H1 (cell line): ENCODE data around the gene ZSCAN21. TPM values are rescaled to one million over a fixed set of nuclear protein-coding genes. Genes with fewer than 3 reads are reported as not detected.

ENCODE experiments used
- CTCF ChIA-PET: fragments of 300-600 bp; sonication (Branson Sonifier 250); formaldehyde crosslinking; loops from one replicate; lab custom pipeline; 2021; ENCODE audit not compliant: partially characterized antibody; lab: Charles Lee
- POLR2A ChIA-PET: fragments of 300-600 bp; sonication (Branson Sonifier 250); formaldehyde crosslinking; loops from one replicate; lab custom pipeline; 2021; ENCODE audit warnings: inconsistent platforms; ENCODE audit not compliant: partially characterized antibody; lab: Charles Lee
- DNase-seq, 2 experiments: peaks; one replicate each; pipeline versions ENCODE4 v3.0.0 to v3.0.0-alpha.2; 2010 to 2022; ENCODE audit warnings: low spot score in 2 of 2, low read depth in 1 of 2, mixed read lengths in 1 of 2
- FAIRE-seq: peaks from 2 replicates; lab custom pipeline; 2011; peaks lifted over from hg19 to GRCh38; lab: Jason Lieb, UNC
- H2AFZ ChIP-seq: 2 replicates; pipeline ENCODE4 v1.8.1; 2012; ENCODE audit warnings: low read length, inconsistent platforms
- H2AK5ac ChIP-seq: 2 replicates; pipeline ENCODE4 v1.6.1; 2013; ENCODE audit warnings: low read depth, low read length
- H2BK120ac ChIP-seq: replicated peaks from 2 replicates; pipeline ENCODE3; 2013; ENCODE audit warnings: low read depth, low read length, inconsistent platforms
- H2BK12ac ChIP-seq: 2 replicates; pipeline ENCODE4 v1.6.1; 2013; ENCODE audit warnings: low read depth, low read length
- H2BK15ac ChIP-seq: 2 replicates; pipeline ENCODE4 v1.6.1; 2013; ENCODE audit warnings: low read length
- H2BK20ac ChIP-seq: 2 replicates; pipeline ENCODE4 v1.6.1; 2013; ENCODE audit warnings: low read length
- H2BK5ac ChIP-seq: 2 replicates; pipeline ENCODE4 v1.6.1; 2013; ENCODE audit warnings: low read depth, low read length
- H3K14ac ChIP-seq: 2 replicates; pipeline ENCODE4 v1.6.1; 2013; ENCODE audit warnings: inconsistent platforms; ENCODE audit not compliant: insufficient read length
- H3K18ac ChIP-seq: 2 replicates; pipeline ENCODE4 v1.6.1; 2013; ENCODE audit warnings: low read length; ENCODE audit errors: extremely low read depth
- H3K23ac ChIP-seq: 2 replicates; pipeline ENCODE4 v1.6.1; 2013; ENCODE audit warnings: inconsistent platforms; ENCODE audit not compliant: insufficient read length
- H3K23me2 ChIP-seq: 2 replicates; pipeline ENCODE4 v1.6.1; 2013; ENCODE audit warnings: low read depth, low read length
- H3K27ac ChIP-seq: 2 replicates; pipeline ENCODE4 v1.6.1; 2011; ENCODE audit warnings: low read depth, low read length, inconsistent platforms
- H3K27me3 ChIP-seq, 4 experiments: replicated peaks in 1 of 4; 1 replicate in 1 of 4; 2 replicates in 3 of 4; pipeline versions ENCODE4 v1.6.1 to v1.8.1; 2011 to 2013; ENCODE audit warnings: low read length in 3 of 4, mild to moderate bottlenecking in 3 of 4, inconsistent platforms in 2 of 4, mixed read lengths in 2 of 4, moderate library complexity in 1 of 4; ENCODE audit not compliant: control insufficient read depth in 3 of 4, insufficient read depth in 3 of 4; ENCODE audit errors: extremely low read depth in 1 of 4
- H3K36me3 ChIP-seq, 4 experiments: 2 replicates each; pipeline versions ENCODE4 v1.6.1 to v1.8.1; 2011 to 2013; ENCODE audit warnings: mild to moderate bottlenecking in 4 of 4, low read length in 3 of 4, moderate library complexity in 2 of 4, control low read depth in 1 of 4, inconsistent platforms in 1 of 4; ENCODE audit not compliant: insufficient read depth in 4 of 4, control insufficient read depth in 2 of 4
- H3K4ac ChIP-seq: replicated peaks from 2 replicates; pipeline ENCODE3; 2013; ENCODE audit warnings: low read length, low read depth, mixed read lengths, inconsistent platforms; ENCODE audit not compliant: insufficient read length
- H3K4me1 ChIP-seq, 4 experiments: replicated peaks in 1 of 4; 1 replicate in 1 of 4; 2 replicates in 3 of 4; pipeline versions ENCODE4 v1.6.1 to v1.8.1; 2011 to 2013; ENCODE audit warnings: low read length in 3 of 4, inconsistent platforms in 2 of 4, mixed read lengths in 1 of 4; ENCODE audit not compliant: insufficient read depth in 4 of 4, control insufficient read depth in 3 of 4
- H3K4me2 ChIP-seq, 2 experiments: 2 replicates each; pipeline versions ENCODE4 v1.6.1 to v1.8.1; 2011 to 2013; ENCODE audit warnings: low read depth in 2 of 2, low read length in 2 of 2, control low read depth in 1 of 2, inconsistent platforms in 1 of 2, mild to moderate bottlenecking in 1 of 2; ENCODE audit not compliant: insufficient read depth in 1 of 2
- H3K4me3 ChIP-seq, 4 experiments: fragments of 200-600, 300-600 bp in 1 of 4; sonication (generic), shearing (Covaris generic), sonication (Bioruptor Twin) in 1 of 4; 2 replicates each; pipeline versions ENCODE4 v1.5.1 to v1.8.1; 2011 to 2016; ENCODE audit warnings: low read length in 4 of 4, low read depth in 3 of 4, control low read depth in 2 of 4, inconsistent platforms in 2 of 4, mild to moderate bottlenecking in 2 of 4, mixed read lengths in 1 of 4, moderate library complexity in 1 of 4; ENCODE audit not compliant: insufficient read depth in 2 of 4; ENCODE audit errors: extremely low read depth in 1 of 4
- H3K56ac ChIP-seq: replicated peaks from 2 replicates; pipeline ENCODE3; 2013; ENCODE audit warnings: low read depth, mild to moderate bottlenecking, mixed read lengths, low read length, inconsistent platforms; ENCODE audit not compliant: insufficient read length
- H3K79me1 ChIP-seq: 2 replicates; pipeline ENCODE4 v1.6.1; 2013; ENCODE audit warnings: low read depth, low read length, control low read depth
- H3K79me2 ChIP-seq, 2 experiments: 2 replicates each; pipeline versions ENCODE4 v1.6.1 to v1.8.1; 2012 to 2013; ENCODE audit warnings: low read length in 2 of 2, mild to moderate bottlenecking in 2 of 2, inconsistent platforms in 1 of 2; ENCODE audit not compliant: insufficient read depth in 2 of 2, control insufficient read depth in 1 of 2
- H3K9ac ChIP-seq, 4 experiments: replicated peaks in 1 of 4; 1 replicate in 1 of 4; 2 replicates in 3 of 4; pipeline versions ENCODE4 v1.6.1 to v1.8.1; 2011 to 2013; ENCODE audit warnings: low read depth in 3 of 4, low read length in 3 of 4, control low read depth in 2 of 4, mild to moderate bottlenecking in 2 of 4, moderate library complexity in 2 of 4, inconsistent platforms in 1 of 4; ENCODE audit errors: extremely low read depth in 1 of 4
- H3K9me3 ChIP-seq, 2 experiments: 2 replicates each; pipeline versions ENCODE4 v1.6.1 to v1.8.1; 2012 to 2013; ENCODE audit warnings: mild to moderate bottlenecking in 2 of 2, moderate library complexity in 2 of 2, control low read depth in 1 of 2, inconsistent platforms in 1 of 2, low read depth in 1 of 2, low read length in 1 of 2, mixed read lengths in 1 of 2; ENCODE audit not compliant: insufficient read depth in 2 of 2
- H4K20me1 ChIP-seq, 2 experiments: replicated peaks in 1 of 2; 2 replicates each; pipeline versions ENCODE3 to v1.8.1; 2011 to 2013; ENCODE audit warnings: inconsistent platforms in 2 of 2, low read length in 2 of 2, mild to moderate bottlenecking in 1 of 2; ENCODE audit not compliant: insufficient read depth in 2 of 2, control insufficient read depth in 1 of 2
- H4K5ac ChIP-seq: 2 replicates; pipeline ENCODE4 v1.6.1; 2013; ENCODE audit warnings: low read length, low read depth, mixed read lengths, inconsistent platforms; ENCODE audit not compliant: insufficient read length
- H4K8ac ChIP-seq: 2 replicates; pipeline ENCODE4 v1.8.0; 2013; ENCODE audit warnings: mild to moderate bottlenecking, moderate library complexity, low read length, inconsistent platforms; ENCODE audit not compliant: insufficient read depth; ENCODE audit errors: extremely low read depth
- H4K91ac ChIP-seq: replicated peaks from 2 replicates; pipeline ENCODE3; 2013; ENCODE audit warnings: low read length, mixed read lengths, inconsistent platforms; ENCODE audit not compliant: insufficient read length
- BRCA1 ChIP-seq: IDR thresholded peaks from 2 replicates; pipeline ENCODE4 v1.6.1; 2012; ENCODE audit warnings: low read depth, low read length, improper control_type of control experiment
- HDAC2 ChIP-seq, 2 experiments: fragments of 300-600 bp in 1 of 2; sonication (generic) in 1 of 2; IDR thresholded peaks; 2 replicates each; pipeline ENCODE4 v1.6.1; 2011 to 2012; ENCODE audit warnings: low read depth in 2 of 2, low read length in 2 of 2, mild to moderate bottlenecking in 2 of 2, moderate library complexity in 2 of 2, borderline replicate concordance in 1 of 2, inconsistent platforms in 1 of 2
- JUND ChIP-seq: IDR thresholded peaks from 2 replicates; pipeline ENCODE4 v1.6.1; 2011; ENCODE audit warnings: mild to moderate bottlenecking, improper control_type of control experiment, low read length
- POLR2AphosphoS5 ChIP-seq: IDR thresholded peaks from 2 replicates; pipeline ENCODE4 v1.6.1; 2011; ENCODE audit warnings: low read depth, low read length
- SIN3A ChIP-seq, 2 experiments: IDR thresholded peaks in 1 of 2; conservative IDR thresholded peaks in 1 of 2; 2 replicates each; pipeline ENCODE4 v1.6.1; 2011 to 2012; ENCODE audit warnings: low read length in 2 of 2, improper control_type of control experiment in 1 of 2, low read depth in 1 of 2, mild to moderate bottlenecking in 1 of 2
- SP1 ChIP-seq: IDR thresholded peaks from 2 replicates; pipeline ENCODE4 v1.6.1; 2011; ENCODE audit warnings: low read depth, low read length
- WGBS, 2 experiments: shearing (Covaris generic) in 1 of 2; methylation state at CpG; one replicate each; pipeline versions ENCODE4 v1.1.6 to v1.1.7; 2013 to 2015; ENCODE audit warnings: low lambda C conversion rate in 2 of 2, mixed read lengths in 2 of 2, inconsistent platforms in 1 of 2, low coverage in 1 of 2, missing lambda C conversion rate in 1 of 2; ENCODE audit not compliant: insufficient replicate concordance in 2 of 2, insufficient coverage in 1 of 2, insufficient read length in 1 of 2; ENCODE audit errors: extremely low coverage in 1 of 2, missing lambda C conversion rate in 1 of 2; 5-methylcytosine and 5-hydroxymethylcytosine counted together
- long read RNA-seq, 2 experiments: library from RNA in 1 of 2; library from capped mRNA in 1 of 2; stranded (forward); transcript quantifications; one replicate each; pipeline ENCODE4 v2.0.0, GENCODE V29; 2021; ENCODE audit warnings: inconsistent platforms in 1 of 2
- polyA minus RNA-seq, 3 experiments: library from RNA; depleted of rRNA, polyadenylated mRNA; stranded (reverse); fragments of >200 nt; gene quantifications; 1 replicate in 2 of 3; 2 replicates in 1 of 3; pipeline ENCODE4 v1.2.3, GENCODE V29; 2011
- polyA plus RNA-seq, 7 experiments: library from polyadenylated mRNA; depleted of rRNA in 3 of 7; stranded (reverse) in 5 of 7; unstranded in 2 of 7; fragments of >200 nt in 5 of 7; fragments of 200-250 nt in 2 of 7; gene quantifications; 1 replicate in 5 of 7; 2 replicates in 1 of 7; 4 replicates in 1 of 7; pipeline versions ENCODE4 v1.2.1 to v1.2.3, GENCODE V29; 2011 to 2013; ENCODE audit warnings: missing spikeins in 2 of 7, mixed read lengths in 2 of 7
- total RNA-seq: library from RNA; stranded (reverse); fragmentation: NEBNext Ultra II Directional; extraction: Animal tissue kit (Norgen Biotek cat#: 25700); gene quantifications from 2 replicates; pipeline ENCODE4 v1.2.1, GENCODE V29; 2021

ZSCAN21 gene
- total RNA-seq: 25.4 and 26.1 TPM in 2 replicates
- polyA plus RNA-seq (2011; rRNA removed): 12.7 and 15.4 TPM in 2 replicates
- polyA plus RNA-seq (2011; cell fraction: cytosol; rRNA removed): 21.4 TPM
- polyA plus RNA-seq (2011; cell fraction: nucleus; rRNA removed): 14.6 TPM
- polyA plus RNA-seq (2012, experiment 1 of 2): 16.0 to 21.1 TPM (median 18.6 TPM) in 4 replicates
- polyA plus RNA-seq (2012, experiment 2 of 2): 7.2 TPM
- polyA plus RNA-seq (2013, experiment 1 of 2): 15.8 TPM
- polyA plus RNA-seq (2013, experiment 2 of 2): 14.5 TPM
- polyA minus RNA-seq (2011; rRNA and poly(A)+ RNA removed): 20.6 and 21.4 TPM in 2 replicates
- polyA minus RNA-seq (2011; cell fraction: cytosol; rRNA and poly(A)+ RNA removed): 8.1 TPM
- polyA minus RNA-seq (2011; cell fraction: nucleus; rRNA and poly(A)+ RNA removed): 11.5 TPM
- long read RNA-seq, experiment 1, partial matches to known transcripts: 10 of 15 reads
- long read RNA-seq, experiment 1, other reads (novel, unspliced or antisense): 2 of 15 reads
- long read RNA-seq, experiment 2, partial matches to known transcripts: 0 of 8 reads
- long read RNA-seq, experiment 2, other reads (novel, unspliced or antisense): 5 of 8 reads

- peak within 1 kb of the TSS; percentile 86 for H3K27ac ChIP-seq
- TF ChIP-seq POLR2AphosphoS5 (peak; percentile 94), BRCA1 (no peak), JUND (no peak), HDAC2 (IDR thresholded peaks at IDR 0.05; ENCODE audit: borderline replicate concordance in 1 of 2, low read depth in 2 of 2, low read length in 2 of 2) (peak in 1 of 2 experiments; percentile 82; a peak in 1 of 4 replicates), SP1 (peak; percentile 58; the same call in 1 of the 2 replicates), SIN3A (conservative IDR thresholded peaks at IDR 0.05 in 1 of 2, IDR thresholded peaks at IDR 0.05 in 1 of 2; ENCODE audit: low read depth in 1 of 2, low read length in 2 of 2) (peak; percentile 4 to 90; a peak in 2 of 4 replicates)
Measured at GRCh38 chr7:100049441-100050291, at the start of gene ZSCAN21. ZSCAN21 (plus strand) TSS chr7:100049774; CDS start chr7:100057007, 7,233 bp downstream.

More at GRCh38 chr7:100049441-100050291, at the start of gene ZSCAN21:
- H2BK5ac ChIP-seq: peak within 1 kb of the TSS; percentile 78
- H3K9ac ChIP-seq: peak within 1 kb of the TSS; percentile 71 to 91 (median 84)
- POLR2A ChIA-PET: interaction anchor here (0.8 to 18.6 kb wide), 18 partner anchors 9 to 52 kb away, joined by 3 to 294 read pairs (median 3); partner anchors contain the start of genes COPS6, ZKSCAN1 and ZNF3
- FAIRE-seq (no peak), DNase-seq (peak; percentile 34 to 95)
- no peak within 1 kb of the TSS; the same call in 1 of the 2 replicates for H2BK15ac ChIP-seq
- peak within 1 kb of the TSS; percentile 87 for H3K18ac ChIP-seq
- H3K79me2 ChIP-seq: peaks cover 0 to 36% of the 10 kb centered on the region in 2 experiments; a peak in 3 of 4 replicates
- H3K23ac ChIP-seq: no peak within 1 kb of the TSS
- peaks cover 7% of the 10 kb centered on the region; the same call in 1 of the 2 replicates for H3K79me1 ChIP-seq
- H2AFZ ChIP-seq: peak within 1 kb of the TSS; percentile 75; the same call in 1 of the 2 replicates
- peaks cover 0 to 2% of the 10 kb centered on the region in 2 experiments for H4K20me1 ChIP-seq
- peak within 1 kb of the TSS; percentile 97; the same call in 1 of the 2 replicates for H4K8ac ChIP-seq
- no peak within 1 kb of the TSS for H3K4ac ChIP-seq
- H3K56ac ChIP-seq: peak within 1 kb of the TSS; percentile 47
- peaks cover 6% of the 10 kb centered on the region; the same call in 1 of the 2 replicates for H3K23me2 ChIP-seq
- peak within 1 kb of the TSS; percentile 79 to 98 (median 86) for H3K4me3 ChIP-seq
- H3K14ac ChIP-seq: no peak within 1 kb of the TSS
- peak within 1 kb of the TSS; percentile 39; the same call in 1 of the 2 replicates for H2BK12ac ChIP-seq
- H4K91ac ChIP-seq: no peak within 1 kb of the TSS
- H3K4me1 ChIP-seq: peaks cover 0 to 3% (median 0%) of the 10 kb centered on the region in 4 experiments; a peak in 3 of 7 replicates
- H4K5ac ChIP-seq: peak within 1 kb of the TSS; percentile 84
- WGBS, 2 experiments: 7% methylated on average over 45 of the region's 47 CpGs; no CpG with 5 or more reads in 1 of the 2 experiments
- H3K36me3 ChIP-seq: peaks cover 0 to 8% (median 0%) of the 10 kb centered on the region in 4 experiments; a peak in 4 of 8 replicates
- no peaks in the 10 kb centered on the region for H3K9me3 ChIP-seq
- peaks cover 0 to 1% (median 0%) of the 10 kb centered on the region in 4 experiments; a peak in 1 of 7 replicates for H3K27me3 ChIP-seq
- H2BK120ac ChIP-seq: peak within 1 kb of the TSS; percentile 19
- no peak within 1 kb of the TSS for H2AK5ac ChIP-seq
- H3K4me2 ChIP-seq: peak within 1 kb of the TSS; percentile 68 to 76
- CTCF ChIA-PET: interaction anchor here (0.6 to 1.4 kb wide), 7 partner anchors 34 to 1288 kb away, joined by 3 to 4 read pairs (median 3); partner anchors contain the start of genes GJC3 and ZKSCAN1
- H2BK20ac ChIP-seq: peak within 1 kb of the TSS; percentile 15; the same call in 1 of the 2 replicates
